ENCODE data around the gene CAV1. TPM values are rescaled to one million over a fixed set of nuclear protein-coding genes. Genes with fewer than 3 reads are reported as not detected.

Gene CAV1
- total RNA-seq, 2 donors from 2014 or later = 396 to 398 TPM

DNA sequence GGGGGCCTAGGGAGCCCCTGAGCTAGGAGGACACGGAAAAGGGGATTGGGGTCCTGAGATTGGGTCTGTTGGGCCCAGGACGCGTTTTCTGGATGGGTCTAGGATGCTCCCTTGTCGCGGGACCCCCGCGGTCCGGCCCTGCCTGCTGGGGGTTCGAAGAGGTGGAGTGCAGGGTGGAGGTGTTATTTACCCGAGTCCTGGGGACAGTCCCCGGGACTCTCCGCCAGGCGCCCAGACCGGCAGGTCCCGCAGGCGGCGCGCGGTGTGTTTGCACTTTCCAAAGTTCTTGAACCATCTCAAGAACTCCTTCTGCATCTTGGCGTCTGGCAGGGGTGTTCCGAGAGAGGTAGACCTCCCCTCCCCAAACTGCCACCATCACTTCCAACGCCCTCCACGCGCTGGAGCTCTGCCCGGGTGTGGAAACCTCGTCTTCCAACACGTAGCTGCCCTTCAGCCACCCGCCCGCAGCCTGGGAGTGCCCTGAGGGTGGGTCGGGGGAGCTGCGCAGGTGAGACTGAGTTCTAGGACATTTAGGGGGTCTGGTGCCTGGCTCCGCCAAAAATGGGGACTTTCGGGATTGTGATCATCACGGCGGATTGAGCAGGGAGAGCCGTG, 569 bp downstream of the CAV1 start:
- H3K4me1 ChIP-seq = peaks cover 0 to 48% of the 10 kb centered on the region in 2 donors
- DNase-seq (ENCODE audit: low spot score) = no peak
- peak overlapping the region; percentile 75 to 88 for H3K4me3 ChIP-seq
- peak overlapping the region; percentile 98 to 99 for H3K27ac ChIP-seq
- TF ChIP-seq, protein P1, sequence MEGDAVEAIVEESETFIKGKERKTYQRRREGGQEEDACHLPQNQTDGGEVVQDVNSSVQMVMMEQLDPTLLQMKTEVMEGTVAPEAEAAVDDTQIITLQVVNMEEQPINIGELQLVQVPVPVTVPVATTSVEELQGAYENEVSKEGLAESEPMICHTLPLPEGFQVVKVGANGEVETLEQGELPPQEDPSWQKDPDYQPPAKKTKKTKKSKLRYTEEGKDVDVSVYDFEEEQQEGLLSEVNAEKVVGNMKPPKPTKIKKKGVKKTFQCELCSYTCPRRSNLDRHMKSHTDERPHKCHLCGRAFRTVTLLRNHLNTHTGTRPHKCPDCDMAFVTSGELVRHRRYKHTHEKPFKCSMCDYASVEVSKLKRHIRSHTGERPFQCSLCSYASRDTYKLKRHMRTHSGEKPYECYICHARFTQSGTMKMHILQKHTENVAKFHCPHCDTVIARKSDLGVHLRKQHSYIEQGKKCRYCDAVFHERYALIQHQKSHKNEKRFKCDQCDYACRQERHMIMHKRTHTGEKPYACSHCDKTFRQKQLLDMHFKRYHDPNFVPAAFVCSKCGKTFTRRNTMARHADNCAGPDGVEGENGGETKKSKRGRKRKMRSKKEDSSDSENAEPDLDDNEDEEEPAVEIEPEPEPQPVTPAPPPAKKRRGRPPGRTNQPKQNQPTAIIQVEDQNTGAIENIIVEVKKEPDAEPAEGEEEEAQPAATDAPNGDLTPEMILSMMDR (IDR thresholded peaks at IDR 0.05) = no peak
- no peaks in the 10 kb centered on the region for H3K27me3 ChIP-seq
- H3K9me3 ChIP-seq = no peaks in the 10 kb centered on the region
- peaks cover 40% of the 10 kb centered on the region for H3K36me3 ChIP-seq

DNA sequence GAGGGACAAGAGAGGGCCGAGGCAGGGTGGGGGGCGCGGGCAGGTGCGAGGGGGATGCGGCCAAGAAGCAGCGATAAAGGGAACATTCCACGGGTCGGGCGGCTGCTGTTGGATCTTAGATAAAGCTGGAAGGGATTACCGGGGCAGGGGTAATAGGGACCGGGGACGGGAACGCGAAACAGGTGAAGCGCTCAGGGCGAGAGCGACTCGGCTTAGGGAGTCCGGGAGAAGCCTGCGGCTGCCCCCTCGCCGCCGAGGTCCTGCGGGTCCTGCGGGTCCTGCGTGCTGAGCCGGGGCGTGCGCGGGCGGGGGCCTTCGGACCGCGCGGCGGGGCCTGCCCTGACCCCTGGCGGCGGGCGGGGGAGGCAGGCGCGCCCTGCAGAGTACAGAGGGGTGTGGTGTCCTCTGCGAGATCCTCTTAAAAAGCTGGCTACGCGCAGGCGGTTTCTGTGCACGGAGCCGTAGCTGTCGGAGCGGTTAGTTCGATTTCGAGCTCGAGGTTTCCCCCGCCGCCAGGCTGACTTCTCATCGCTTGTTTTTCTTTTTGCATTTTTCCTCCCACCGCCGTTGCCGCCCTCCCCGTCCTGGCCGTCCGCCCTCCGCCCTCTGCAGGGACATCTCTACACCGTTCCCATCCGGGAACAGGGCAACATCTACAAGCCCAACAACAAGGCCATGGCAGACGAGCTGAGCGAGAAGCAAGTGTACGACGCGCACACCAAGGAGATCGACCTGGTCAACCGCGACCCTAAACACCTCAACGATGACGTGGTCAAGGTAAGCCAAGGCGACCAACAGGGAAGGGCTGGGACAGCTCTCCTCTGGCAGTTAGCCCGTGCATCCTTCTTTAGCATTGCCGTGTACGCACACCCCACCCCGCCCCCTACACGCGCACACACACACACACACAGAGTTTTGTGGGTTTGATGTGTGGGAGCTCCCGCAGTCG, 1.4 kb downstream of the CAV1 start:
- DNase-seq (ENCODE audit: low spot score) = peak; percentile 85
- Histone ChIP-seq H3K9me3 (no peaks in the 10 kb centered on the region), H3K27me3 (no peaks in the 10 kb centered on the region), H3K4me1 (peaks cover 0 to 46% of the 10 kb centered on the region in 2 donors), H3K4me3 (peak overlapping the region; percentile 75 to 88), H3K36me3 (peaks cover 48% of the 10 kb centered on the region), H3K27ac (peak overlapping the region; percentile 98 to 99)
- TF ChIP-seq, protein P1 (IDR thresholded peaks at IDR 0.05) = peak; percentile 88 to 92

DNA sequence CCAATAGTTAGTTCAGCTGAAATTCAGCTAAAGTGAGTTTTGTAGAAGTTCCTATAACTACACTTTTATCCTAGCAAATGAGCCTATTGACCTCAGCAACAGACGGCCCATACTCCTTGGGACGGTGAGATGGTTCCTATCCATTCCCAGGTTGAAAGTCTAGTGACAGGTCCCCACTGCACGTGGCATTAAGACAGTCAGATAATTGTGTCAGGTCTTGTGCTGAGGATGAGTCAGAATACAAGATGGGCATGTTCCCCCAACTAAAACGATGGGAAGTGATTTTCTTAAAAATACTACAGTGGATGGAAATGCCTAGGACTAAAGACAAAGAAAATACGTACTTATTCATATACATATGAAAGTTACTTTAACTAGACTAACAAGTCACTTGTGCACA, 2.1 kb downstream of the CAV1 start:
- no peak for DNase-seq (ENCODE audit: low spot score)
- Histone ChIP-seq H3K27ac (peak overlapping the region; percentile 98 to 99), H3K4me3 (peak overlapping the region; percentile 75 to 88), H3K27me3 (no peaks in the 10 kb centered on the region), H3K9me3 (no peaks in the 10 kb centered on the region), H3K36me3 (peaks cover 55% of the 10 kb centered on the region), H3K4me1 (peaks cover 0 to 39% of the 10 kb centered on the region in 2 donors)
- TF ChIP-seq, protein P1 (IDR thresholded peaks at IDR 0.05) = no peak

DNA sequence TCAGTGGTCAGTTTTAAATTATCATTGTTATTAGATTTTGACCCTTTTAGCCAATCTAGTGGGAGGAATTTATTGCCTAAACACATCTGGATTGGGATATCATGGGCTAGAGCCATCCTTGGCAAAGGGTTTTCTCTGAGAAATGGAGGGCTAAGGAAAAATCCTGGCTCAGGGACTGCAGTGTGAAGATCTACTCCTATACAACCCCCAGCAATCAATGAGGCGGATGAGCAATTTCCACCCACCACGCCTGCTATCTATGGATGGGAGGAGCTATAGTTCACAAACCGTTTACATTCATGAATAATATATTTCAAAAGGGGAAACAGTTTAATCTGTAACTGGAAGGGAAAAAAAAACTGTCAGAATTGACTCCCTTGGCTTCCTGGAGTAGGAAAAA, 2.7 kb downstream of the CAV1 start:
- H3K27ac ChIP-seq = peak overlapping the region; percentile 98 to 99
- no peaks in the 10 kb centered on the region for H3K9me3 ChIP-seq
- no peaks in the 10 kb centered on the region for H3K27me3 ChIP-seq
- peaks cover 0 to 37% of the 10 kb centered on the region in 2 donors for H3K4me1 ChIP-seq
- DNase-seq (ENCODE audit: low spot score) = no peak
- peak overlapping the region; percentile 75 to 88 for H3K4me3 ChIP-seq
- TF ChIP-seq, protein P1 (IDR thresholded peaks at IDR 0.05) = no peak
- H3K36me3 ChIP-seq = peaks cover 61% of the 10 kb centered on the region

DNA sequence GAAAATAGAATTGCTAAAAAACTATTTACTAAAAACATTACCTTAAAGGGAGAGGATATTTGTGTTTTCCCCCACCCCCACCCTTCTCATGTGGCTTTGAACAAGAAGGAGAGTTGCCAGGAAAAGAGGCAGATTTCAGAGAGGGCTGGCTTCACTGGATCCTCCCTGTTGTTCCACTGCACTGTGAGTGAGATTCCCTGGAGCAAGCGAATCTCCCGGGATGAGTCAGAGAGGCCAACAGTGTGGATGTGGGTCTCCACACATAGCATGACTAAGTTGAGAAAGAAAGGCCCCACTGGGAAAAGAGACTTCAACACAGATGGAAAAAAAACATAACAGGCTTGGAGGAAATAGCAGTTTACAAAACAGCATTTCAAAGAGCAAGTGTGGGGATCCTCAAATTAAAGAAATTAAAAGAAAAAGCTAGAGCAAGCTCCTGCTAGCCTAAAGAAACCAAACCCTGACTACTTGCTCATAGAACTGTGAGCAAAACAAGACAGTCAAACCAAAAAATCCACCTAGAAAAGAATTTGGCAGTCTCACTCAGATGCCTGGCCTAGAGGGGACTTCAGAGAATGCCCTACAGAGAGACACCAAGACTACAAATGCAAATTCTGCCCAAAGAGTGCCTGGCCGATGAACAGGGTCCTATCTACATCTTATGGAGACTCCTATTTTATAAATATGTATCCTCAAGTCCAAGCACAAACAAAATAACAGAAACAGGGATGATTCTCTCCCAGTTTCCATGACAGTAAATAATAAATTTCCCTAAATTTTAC, 3.4 kb downstream of the CAV1 start:
- DNase-seq (ENCODE audit: low spot score) = peak; percentile 74
- peaks cover 67% of the 10 kb centered on the region for H3K36me3 ChIP-seq
- H3K27ac ChIP-seq = peak overlapping the region; percentile 98 to 99
- TF ChIP-seq, protein P1 (IDR thresholded peaks at IDR 0.05) = no peak
- H3K4me3 ChIP-seq = peak overlapping the region; percentile 75 to 88
- H3K9me3 ChIP-seq = no peaks in the 10 kb centered on the region
- H3K4me1 ChIP-seq = peaks cover 0 to 36% of the 10 kb centered on the region in 2 donors
- no peaks in the 10 kb centered on the region for H3K27me3 ChIP-seq

Data from right atrium auricular region (tissue), 2 donors.